ENCODE results near the gene FCRLB. TPM values are rescaled to one million over a fixed set of nuclear protein-coding genes. Genes with fewer than 3 reads are reported as not detected.
A peak's percentile ranks its signal among the peaks of the same experiment; 100 is the strongest.
"Not testable (repeated sequence)": the region's sequence is repeated elsewhere in the genome, so short reads cannot be mapped to it uniquely, and the experiment has no call there.

The FCRLB gene
- total RNA-seq, 1 experiment from 2014 or later: 1.3 TPM

DNA sequence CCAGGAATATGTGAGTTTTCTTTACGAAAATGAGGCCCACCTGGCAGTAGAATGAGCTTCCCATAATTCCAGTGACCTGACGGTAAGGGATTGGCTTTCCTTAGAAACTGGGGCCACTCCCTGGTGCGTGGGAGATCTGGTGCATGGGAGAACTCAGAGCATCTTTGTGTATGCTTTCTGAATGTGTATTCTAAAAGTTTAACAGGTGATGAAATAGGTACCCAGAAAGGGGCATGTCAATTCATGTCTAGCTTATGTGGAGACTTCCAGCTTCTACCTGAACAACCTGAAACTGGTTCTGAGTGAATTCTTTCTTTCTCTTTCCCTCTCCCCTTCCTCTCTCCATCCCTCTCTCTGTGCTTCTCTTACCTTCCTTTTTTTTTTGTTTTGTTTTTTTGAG lies 29.5 kb upstream of the FCRLB start:
- TF ChIP-seq CTCF (IDR thresholded peaks at IDR 0.05; ENCODE audit: unreplicated experiment): no peak
- Mint-ChIP-seq H3K27me3 (ENCODE audit: insufficient read depth, unreplicated experiment) (peaks cover 47% of the 10 kb centered on the region), H3K36me3 (ENCODE audit: insufficient read depth, unreplicated experiment) (no peaks in the 10 kb centered on the region), H3K9me3 (ENCODE audit: unreplicated experiment) (peaks cover 7% of the 10 kb centered on the region), H3K4me3 (ENCODE audit: unreplicated experiment) (no peak overlapping the region), H3K4me1 (ENCODE audit: insufficient read depth, unreplicated experiment) (no peaks in the 10 kb centered on the region), H3K27ac (ENCODE audit: low read depth, unreplicated experiment) (no peak overlapping the region)
- ChIA-PET POLR2A (interaction anchor here (0.6 to 2.8 kb wide), 9 partner anchors 9 to 1343 kb away, joined by 3 to 19 read pairs (median 3); no protein-coding TSS in a partner anchor), CTCF (interaction anchor here (0.7 to 0.9 kb wide), 2 partner anchors 16 to 44 kb away, joined by 3 to 6 read pairs; no protein-coding TSS in a partner anchor)
- peak; percentile 38 for DNase-seq (ENCODE audit: unreplicated experiment)
- intact Hi-C loops (cut with micrococcal nuclease): loop anchor here (1.0 kb wide), 1 partner anchor 48 kb away; no protein-coding TSS in a partner anchor
- BruUV-seq (replicated peaks): no TSS peak

- DNase-seq (ENCODE audit: unreplicated experiment); BruUV-seq (replicated peaks); H3K9me3 Mint-ChIP-seq (ENCODE audit: unreplicated experiment); H3K4me3 Mint-ChIP-seq (ENCODE audit: unreplicated experiment); H3K36me3 Mint-ChIP-seq (ENCODE audit: insufficient read depth, unreplicated experiment); intact Hi-C loops (cut with micrococcal nuclease); H3K4me1 Mint-ChIP-seq (ENCODE audit: insufficient read depth, unreplicated experiment); H3K27ac Mint-ChIP-seq (ENCODE audit: low read depth, unreplicated experiment): not testable (repeated sequence)
- ChIA-PET CTCF (interaction anchor here (1.3 to 1.4 kb wide), 2 partner anchors 48 to 344 kb away, joined by 4 read pairs; no protein-coding TSS in a partner anchor), POLR2A (interaction anchor here (1.0 to 2.8 kb wide), 2 partner anchors 11 to 33 kb away, joined by 4 to 19 read pairs; no protein-coding TSS in a partner anchor)
- H3K27me3 Mint-ChIP-seq (ENCODE audit: insufficient read depth, unreplicated experiment): peaks cover 42% of the 10 kb centered on the region
These were observed 28.2 kb upstream of the FCRLB start for GRCh38 chr1:161693020-161693712.

GRCh38 chr1:161698302-161698701 lies 23.0 kb upstream of the FCRLB start:
- H3K36me3 Mint-ChIP-seq (ENCODE audit: insufficient read depth, unreplicated experiment); H3K27ac Mint-ChIP-seq (ENCODE audit: low read depth, unreplicated experiment); intact Hi-C loops (cut with micrococcal nuclease); H3K4me3 Mint-ChIP-seq (ENCODE audit: unreplicated experiment); POLR2A ChIA-PET; H3K9me3 Mint-ChIP-seq (ENCODE audit: unreplicated experiment); DNase-seq (ENCODE audit: unreplicated experiment); BruUV-seq (replicated peaks); H3K4me1 Mint-ChIP-seq (ENCODE audit: insufficient read depth, unreplicated experiment): not testable (repeated sequence)
- CTCF ChIA-PET: interaction anchor here (0.9 kb wide), 1 partner anchor 317 kb away, joined by 4 read pairs; no protein-coding TSS in a partner anchor
- peaks cover 29% of the 10 kb centered on the region for H3K27me3 Mint-ChIP-seq (ENCODE audit: insufficient read depth, unreplicated experiment)

DNA sequence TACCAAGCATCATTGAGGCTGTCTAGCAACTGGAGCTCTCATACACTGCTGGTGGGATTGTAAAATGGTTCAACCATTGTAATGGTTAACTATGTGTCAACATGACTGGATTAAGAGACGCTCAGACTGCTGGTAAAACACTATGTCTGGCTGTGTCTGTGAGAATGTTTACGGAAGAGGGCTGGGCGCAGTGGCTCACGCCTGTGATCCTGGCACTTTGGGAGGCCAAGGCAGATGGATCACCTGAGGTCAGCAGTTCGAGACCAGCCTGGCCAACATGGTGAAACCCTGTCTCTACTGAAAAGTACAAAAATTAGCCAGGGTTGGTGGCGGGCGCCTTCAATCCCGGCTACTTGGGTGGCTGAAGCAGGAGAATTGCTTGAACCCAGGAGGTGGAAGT lies 19.1 kb upstream of the FCRLB start:
- Mint-ChIP-seq H3K4me1 (ENCODE audit: insufficient read depth, unreplicated experiment) (no peaks in the 10 kb centered on the region), H3K27ac (ENCODE audit: low read depth, unreplicated experiment) (no peak overlapping the region), H3K27me3 (ENCODE audit: insufficient read depth, unreplicated experiment) (no peaks in the 10 kb centered on the region), H3K9me3 (ENCODE audit: unreplicated experiment) (no peaks in the 10 kb centered on the region), H3K36me3 (ENCODE audit: insufficient read depth, unreplicated experiment) (no peaks in the 10 kb centered on the region), H3K4me3 (ENCODE audit: unreplicated experiment) (no peak overlapping the region)
- intact Hi-C loops (cut with micrococcal nuclease): no loop called here
- no peak for TF ChIP-seq CTCF (IDR thresholded peaks at IDR 0.05; ENCODE audit: unreplicated experiment)
- ChIA-PET POLR2A (interaction anchor here (1.1 to 1.3 kb wide), 2 partner anchors 10 to 24 kb away, joined by 3 to 5 read pairs; no protein-coding TSS in a partner anchor), CTCF (interaction anchor here (0.9 kb wide), 1 partner anchor 38 kb away, joined by 3 read pairs; no protein-coding TSS in a partner anchor)
- DNase-seq (ENCODE audit: unreplicated experiment): no peak
- no TSS peak for BruUV-seq (replicated peaks)

DNA sequence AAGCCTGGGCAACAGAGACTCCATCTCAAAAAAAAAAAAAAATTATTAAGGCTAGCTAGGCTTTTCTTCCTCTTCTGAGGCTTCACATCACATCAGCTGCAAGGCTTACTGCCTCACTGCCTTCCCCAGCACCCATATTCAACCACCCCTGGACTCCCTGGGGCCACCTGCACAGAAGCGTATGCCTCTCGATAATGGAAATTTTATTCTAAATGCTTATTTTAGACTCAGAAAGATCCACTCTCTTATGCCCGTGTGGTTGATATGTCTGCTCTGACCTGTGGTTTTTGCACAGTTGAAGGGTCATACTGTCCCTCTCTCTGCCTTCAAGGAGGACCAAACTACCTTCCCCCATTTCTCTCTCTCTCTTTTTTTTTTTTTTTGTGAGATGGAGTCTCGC lies 15.8 kb upstream of the FCRLB start:
- TF ChIP-seq CTCF (IDR thresholded peaks at IDR 0.05; ENCODE audit: unreplicated experiment): no peak
- H3K27me3 Mint-ChIP-seq (ENCODE audit: insufficient read depth, unreplicated experiment): no peaks in the 10 kb centered on the region
- H3K9me3 Mint-ChIP-seq (ENCODE audit: unreplicated experiment): no peaks in the 10 kb centered on the region
- H3K4me3 Mint-ChIP-seq (ENCODE audit: unreplicated experiment): no peak overlapping the region
- CTCF ChIA-PET: interaction anchor here (0.6 kb wide), 1 partner anchor 207 kb away, joined by 4 read pairs; no protein-coding TSS in a partner anchor
- no TSS peak for BruUV-seq (replicated peaks)
- H3K27ac Mint-ChIP-seq (ENCODE audit: low read depth, unreplicated experiment): no peak overlapping the region
- H3K36me3 Mint-ChIP-seq (ENCODE audit: insufficient read depth, unreplicated experiment): no peaks in the 10 kb centered on the region
- POLR2A ChIA-PET: interaction anchor here (0.7 kb wide), 1 partner anchor 9 kb away, joined by 4 read pairs; no protein-coding TSS in a partner anchor
- no peak for DNase-seq (ENCODE audit: unreplicated experiment)
- intact Hi-C loops (cut with micrococcal nuclease): no loop called here
- H3K4me1 Mint-ChIP-seq (ENCODE audit: insufficient read depth, unreplicated experiment): peaks cover 3% of the 10 kb centered on the region

All from MCF 10A (cell line).